ENCODE results near the gene MYO1E. TPM values are rescaled to one million over a fixed set of nuclear protein-coding genes. Genes with fewer than 3 reads are reported as not detected.

MYO1E gene
- total RNA-seq, 1 donor from 2014 or later = 33.6 TPM

DNA sequence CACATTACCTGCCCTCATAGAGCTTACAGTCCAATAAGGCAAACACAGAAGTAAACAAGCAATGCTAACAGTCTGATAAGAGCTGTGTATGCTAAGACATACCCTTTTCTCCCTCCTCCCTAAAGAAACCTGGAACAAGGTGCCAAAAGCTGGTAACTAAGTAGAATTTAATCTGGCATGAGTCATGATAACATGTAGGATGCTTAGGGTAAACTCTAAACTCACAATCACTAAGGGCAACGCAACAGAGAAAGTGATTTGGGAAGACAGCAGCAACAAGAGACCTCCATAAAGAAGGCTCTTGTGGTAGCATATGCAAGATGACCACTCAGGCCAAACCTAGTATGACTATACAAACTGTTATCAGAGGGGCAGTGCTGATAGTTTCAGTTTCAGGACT lies 55.5 kb downstream of the MYO1E start:
- peaks cover 2% of the 10 kb centered on the region for H3K4me1 Mint-ChIP-seq (ENCODE audit: low read depth)
- intact Hi-C loops (cut with micrococcal nuclease) = no loop called here
- H3K27me3 Mint-ChIP-seq (ENCODE audit: insufficient read depth) = peaks cover 2% of the 10 kb centered on the region
- H3K36me3 Mint-ChIP-seq (ENCODE audit: low read depth) = no peaks in the 10 kb centered on the region
- no peak overlapping the region for H3K27ac Mint-ChIP-seq
- no peak overlapping the region for H3K4me3 Mint-ChIP-seq
- no peak for DNase-seq (ENCODE audit: low spot score)
- H3K9me3 Mint-ChIP-seq = peaks cover 17% of the 10 kb centered on the region

DNA sequence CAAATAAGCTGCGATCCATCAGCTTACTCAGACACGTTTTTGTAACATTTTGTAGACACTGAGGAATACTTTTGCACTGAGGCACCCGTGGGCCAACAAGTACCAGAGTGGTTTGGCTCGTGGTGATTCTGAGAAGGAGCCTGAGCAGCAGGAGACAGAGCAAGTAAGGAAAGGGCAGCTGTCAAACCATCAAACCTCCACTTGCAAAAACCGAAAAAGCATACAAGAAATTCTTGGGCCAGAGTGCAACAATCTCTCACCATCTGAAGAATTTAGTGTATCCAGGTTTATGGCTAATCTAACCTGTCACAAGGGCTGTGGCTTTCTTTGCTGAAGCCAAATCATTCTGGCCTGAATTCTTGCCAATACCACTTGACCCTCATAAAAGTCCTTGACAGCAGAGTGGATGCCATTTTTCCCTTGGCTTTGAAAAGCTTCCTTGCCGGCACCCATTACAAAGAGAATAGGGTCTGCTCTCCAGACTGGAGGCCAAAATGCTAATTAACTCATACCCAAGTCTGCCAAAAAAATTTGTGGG lies 56.7 kb downstream of the MYO1E start:
- H3K27me3 Mint-ChIP-seq (ENCODE audit: insufficient read depth) = peaks cover 2% of the 10 kb centered on the region
- no peak overlapping the region for H3K27ac Mint-ChIP-seq
- H3K4me1 Mint-ChIP-seq (ENCODE audit: low read depth) = no peaks in the 10 kb centered on the region
- intact Hi-C loops (cut with micrococcal nuclease) = no loop called here
- H3K4me3 Mint-ChIP-seq = no peak overlapping the region
- no peak for DNase-seq (ENCODE audit: low spot score)
- H3K36me3 Mint-ChIP-seq (ENCODE audit: low read depth) = no peaks in the 10 kb centered on the region
- peaks cover 13% of the 10 kb centered on the region for H3K9me3 Mint-ChIP-seq

DNA sequence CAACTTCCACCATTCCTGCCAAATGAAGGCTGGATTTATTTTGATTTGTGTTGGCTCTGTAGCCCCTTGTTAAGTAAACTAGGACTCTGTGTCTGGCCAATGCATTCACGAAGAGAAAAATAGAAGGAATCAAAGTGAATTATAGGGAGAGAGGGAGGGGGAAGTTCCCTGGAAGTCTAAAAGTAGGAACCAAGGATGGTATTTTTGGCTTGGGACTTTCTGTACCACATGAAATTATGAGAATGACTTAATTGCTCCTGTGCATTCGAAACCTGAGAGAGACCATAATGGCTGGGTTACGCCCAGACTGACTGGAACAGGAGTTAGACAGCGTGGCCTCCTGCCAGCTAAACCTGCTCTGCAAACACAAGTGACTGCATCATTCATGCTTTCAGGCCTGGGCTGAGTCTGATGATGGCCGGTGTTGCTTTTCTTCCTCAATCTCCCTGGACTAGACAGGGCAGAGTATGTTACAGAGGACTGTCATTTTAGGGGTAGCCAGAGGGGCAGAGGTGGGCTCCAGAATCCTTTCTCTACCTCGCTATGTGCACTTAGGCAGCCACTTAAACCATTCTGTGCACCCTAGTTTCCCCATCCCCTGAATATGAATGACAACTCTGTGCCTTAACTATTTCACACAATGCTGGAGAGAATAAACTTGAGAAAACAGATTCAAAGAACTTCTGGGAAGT lies 58.9 kb downstream of the MYO1E start:
- intact Hi-C loops (cut with micrococcal nuclease) = no loop called here
- Mint-ChIP-seq H3K27ac (no peak overlapping the region), H3K36me3 (ENCODE audit: low read depth) (no peaks in the 10 kb centered on the region), H3K4me3 (no peak overlapping the region), H3K4me1 (ENCODE audit: low read depth) (no peaks in the 10 kb centered on the region), H3K9me3 (peaks cover 11% of the 10 kb centered on the region), H3K27me3 (ENCODE audit: insufficient read depth) (peaks cover 2% of the 10 kb centered on the region)
- DNase-seq (ENCODE audit: low spot score) = no peak

DNA sequence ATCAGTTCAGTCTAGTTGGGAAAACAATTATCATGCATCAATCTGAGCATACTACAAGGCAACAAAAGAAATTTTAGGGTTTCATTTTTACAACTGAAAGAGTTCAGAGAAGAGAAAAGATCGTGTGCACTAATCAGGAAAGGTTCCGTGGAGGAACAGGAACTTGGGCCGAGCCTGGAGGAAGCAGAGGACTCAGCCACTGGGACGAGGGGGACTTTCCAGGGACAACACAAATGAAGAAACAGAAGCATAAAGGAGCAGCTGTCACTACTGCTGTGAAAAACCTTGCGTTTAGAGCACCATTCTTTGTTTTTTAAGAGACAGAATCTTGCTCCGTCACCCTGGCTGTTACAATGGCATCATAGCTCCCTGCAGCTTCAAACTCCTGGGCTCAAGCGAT lies 60.5 kb downstream of the MYO1E start:
- Mint-ChIP-seq H3K36me3 (ENCODE audit: low read depth) (no peaks in the 10 kb centered on the region), H3K27me3 (ENCODE audit: insufficient read depth) (peaks cover 2% of the 10 kb centered on the region), H3K27ac (no peak overlapping the region), H3K9me3 (peaks cover 4% of the 10 kb centered on the region), H3K4me3 (no peak overlapping the region), H3K4me1 (ENCODE audit: low read depth) (no peaks in the 10 kb centered on the region)
- intact Hi-C loops (cut with micrococcal nuclease) = no loop called here
- DNase-seq (ENCODE audit: low spot score) = no peak

DNA sequence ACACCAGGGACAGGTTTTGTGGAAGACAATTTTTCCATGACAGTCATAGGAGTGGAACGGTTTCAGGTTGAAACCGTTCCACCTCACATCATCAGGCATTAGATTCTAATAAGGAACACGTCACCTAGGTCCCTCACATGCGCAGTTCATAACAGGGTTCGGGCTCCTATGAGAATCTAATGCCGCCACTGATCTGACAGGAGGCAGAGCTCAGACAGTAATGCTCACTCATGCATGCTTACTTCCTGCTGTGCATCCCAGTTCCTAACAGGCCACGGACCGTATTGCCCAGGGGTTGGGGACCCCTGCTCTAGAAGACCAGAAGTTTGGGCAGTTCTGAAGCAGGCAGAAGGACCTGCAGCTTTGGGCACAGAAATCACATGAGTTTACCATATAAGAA lies 61.5 kb downstream of the MYO1E start:
- DNase-seq (ENCODE audit: low spot score) = no peak
- intact Hi-C loops (cut with micrococcal nuclease) = no loop called here
- Mint-ChIP-seq H3K9me3 (no peaks in the 10 kb centered on the region), H3K27me3 (ENCODE audit: insufficient read depth) (peaks cover under 1% of the 10 kb centered on the region), H3K27ac (no peak overlapping the region), H3K4me1 (ENCODE audit: low read depth) (peaks cover 5% of the 10 kb centered on the region), H3K36me3 (ENCODE audit: low read depth) (no peaks in the 10 kb centered on the region), H3K4me3 (no peak overlapping the region)

DNA sequence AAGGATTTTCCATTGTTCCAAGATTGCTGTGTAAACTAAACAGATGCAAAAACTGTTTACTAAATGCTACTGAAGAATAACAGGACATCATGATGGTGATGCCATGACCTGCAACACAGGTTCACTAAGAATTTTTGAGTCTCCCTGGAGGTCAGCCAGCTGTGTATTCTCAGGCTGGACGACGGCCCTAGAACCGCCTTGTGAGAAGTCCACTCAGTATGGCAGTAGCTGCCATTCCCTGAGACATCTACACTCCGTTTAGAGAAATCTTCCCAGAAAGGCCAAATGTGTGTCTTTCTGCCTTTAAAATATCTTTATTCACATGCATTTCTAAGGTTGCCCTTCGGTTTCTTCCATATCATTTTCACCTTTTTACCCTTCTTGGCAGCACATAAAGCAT lies 63.3 kb downstream of the MYO1E start:
- no peak overlapping the region for H3K27ac Mint-ChIP-seq
- intact Hi-C loops (cut with micrococcal nuclease) = no loop called here
- H3K36me3 Mint-ChIP-seq (ENCODE audit: low read depth) = no peaks in the 10 kb centered on the region
- no peak overlapping the region for H3K4me3 Mint-ChIP-seq
- peaks cover 10% of the 10 kb centered on the region for H3K4me1 Mint-ChIP-seq (ENCODE audit: low read depth)
- no peak for DNase-seq (ENCODE audit: low spot score)
- no peaks in the 10 kb centered on the region for H3K27me3 Mint-ChIP-seq (ENCODE audit: insufficient read depth)
- no peaks in the 10 kb centered on the region for H3K9me3 Mint-ChIP-seq

DNA sequence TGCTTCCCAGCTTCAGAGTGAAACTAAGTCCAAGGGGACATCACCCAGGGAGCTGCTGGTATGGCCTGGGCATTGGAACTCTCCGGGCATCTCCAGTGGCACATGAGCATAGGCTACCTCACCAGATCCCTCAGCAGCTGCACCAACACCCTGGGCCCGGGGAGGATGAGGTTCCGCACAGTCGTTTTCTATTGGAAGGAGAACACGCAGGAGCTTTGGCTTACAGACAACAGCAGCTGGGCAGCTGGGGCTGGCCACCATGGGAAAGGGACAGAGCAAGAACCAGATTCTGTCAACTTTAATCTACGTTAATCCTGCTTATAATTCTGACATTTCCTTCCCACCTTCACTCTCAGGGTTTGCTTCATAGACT lies 65.5 kb downstream of the MYO1E start:
- Mint-ChIP-seq H3K36me3 (ENCODE audit: low read depth) (no peaks in the 10 kb centered on the region), H3K4me3 (no peak overlapping the region), H3K27ac (no peak overlapping the region), H3K27me3 (ENCODE audit: insufficient read depth) (no peaks in the 10 kb centered on the region), H3K4me1 (ENCODE audit: low read depth) (peaks cover 16% of the 10 kb centered on the region), H3K9me3 (no peaks in the 10 kb centered on the region)
- intact Hi-C loops (cut with micrococcal nuclease) = no loop called here
- DNase-seq (ENCODE audit: low spot score) = no peak

DNA sequence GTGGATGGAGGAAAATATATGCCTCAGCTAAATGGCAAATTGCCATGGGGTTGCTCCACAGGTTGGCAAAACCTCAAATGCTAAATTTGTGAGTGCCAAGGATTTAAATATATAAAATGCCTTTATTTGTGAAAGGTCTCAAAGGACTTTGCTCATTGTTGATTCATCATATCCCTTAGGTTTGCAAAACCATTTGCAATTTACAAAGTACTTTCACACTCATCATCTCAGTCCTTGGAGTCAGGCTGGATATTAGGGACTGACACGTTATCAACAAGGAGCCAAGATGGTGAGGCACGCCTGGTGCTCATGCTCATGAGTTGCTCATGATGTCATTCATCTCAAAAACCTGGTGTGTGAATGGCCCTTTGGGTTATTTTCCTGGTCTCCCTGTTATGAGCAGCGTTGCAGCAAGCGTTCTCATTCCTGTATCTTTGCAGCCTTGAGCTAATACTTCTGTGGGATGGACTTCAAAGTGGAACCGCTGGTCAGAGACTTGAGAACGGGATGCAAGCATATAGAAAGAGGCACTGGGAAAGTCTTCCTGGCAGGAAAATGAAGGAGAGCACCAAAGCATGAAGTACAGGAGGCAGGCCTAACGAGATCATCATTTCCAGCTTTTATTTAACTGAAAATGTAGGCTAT lies 66.0 kb downstream of the MYO1E start:
- no peak overlapping the region for H3K27ac Mint-ChIP-seq
- DNase-seq (ENCODE audit: low spot score) = no peak
- intact Hi-C loops (cut with micrococcal nuclease) = no loop called here
- H3K27me3 Mint-ChIP-seq (ENCODE audit: insufficient read depth) = no peaks in the 10 kb centered on the region
- no peak overlapping the region for H3K4me3 Mint-ChIP-seq
- no peaks in the 10 kb centered on the region for H3K36me3 Mint-ChIP-seq (ENCODE audit: low read depth)
- H3K9me3 Mint-ChIP-seq = no peaks in the 10 kb centered on the region
- peaks cover 21% of the 10 kb centered on the region for H3K4me1 Mint-ChIP-seq (ENCODE audit: low read depth)

DNA sequence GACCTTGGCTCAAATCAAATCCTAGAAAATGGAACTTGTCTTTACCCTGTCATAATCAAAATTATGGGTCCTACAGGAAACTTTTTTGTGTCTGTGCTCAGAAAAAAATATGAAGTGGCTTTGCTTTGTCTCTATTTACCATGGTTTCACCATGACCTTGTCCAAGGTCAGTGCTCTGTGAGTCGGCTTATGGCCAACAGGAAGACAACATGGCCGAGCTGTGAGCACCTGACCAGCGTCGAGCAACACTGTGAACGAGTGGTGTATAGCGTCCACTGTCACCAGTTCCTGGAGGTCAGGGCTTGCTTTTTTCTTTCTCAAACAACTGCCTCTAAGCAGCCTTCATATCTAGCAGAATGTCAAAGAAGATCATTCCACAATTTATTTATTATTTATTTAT lies 67.9 kb downstream of the MYO1E start:
- intact Hi-C loops (cut with micrococcal nuclease) = no loop called here
- Mint-ChIP-seq H3K9me3 (no peaks in the 10 kb centered on the region), H3K36me3 (ENCODE audit: low read depth) (peaks cover 4% of the 10 kb centered on the region), H3K27ac (no peak overlapping the region), H3K4me1 (ENCODE audit: low read depth) (peaks cover 39% of the 10 kb centered on the region), H3K4me3 (no peak overlapping the region), H3K27me3 (ENCODE audit: insufficient read depth) (no peaks in the 10 kb centered on the region)
- DNase-seq (ENCODE audit: low spot score) = no peak

DNA sequence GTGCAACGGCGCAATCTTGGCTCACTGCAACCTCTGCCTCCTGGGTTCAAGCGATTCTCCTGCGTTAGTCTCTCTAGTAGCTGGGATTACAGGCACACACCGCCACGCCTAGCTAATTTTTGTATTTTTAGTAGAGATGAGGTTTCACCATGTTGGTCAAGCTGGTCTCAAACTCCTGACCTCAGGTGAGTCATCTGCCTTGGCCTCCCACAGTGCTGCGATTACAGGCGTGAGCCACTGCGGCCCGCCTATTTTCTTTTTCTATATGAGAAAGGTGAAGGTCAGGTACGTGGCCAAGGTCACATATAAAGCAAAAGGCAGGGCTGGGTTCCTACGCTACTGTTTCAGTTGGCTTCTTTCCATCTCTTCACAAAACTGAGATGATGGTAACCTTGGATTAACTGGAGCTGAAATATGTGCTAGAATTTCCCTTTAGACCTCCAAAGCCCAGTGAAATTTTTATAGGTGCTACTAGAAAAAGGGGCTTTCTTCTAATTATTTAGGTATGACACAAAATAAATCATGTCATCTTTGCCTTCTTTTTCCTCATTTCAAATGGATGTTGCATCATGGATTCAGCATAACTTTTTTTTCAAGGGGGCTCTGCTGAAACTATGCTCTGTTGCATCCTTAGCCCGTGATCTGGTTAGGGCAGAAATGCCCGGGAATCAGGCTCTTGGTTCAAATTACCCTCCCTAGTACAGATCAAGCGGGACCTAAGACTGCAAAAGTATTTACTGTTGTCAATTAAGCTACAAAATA lies 68.5 kb downstream of the MYO1E start:
- intact Hi-C loops (cut with micrococcal nuclease) = no loop called here
- H3K27me3 Mint-ChIP-seq (ENCODE audit: insufficient read depth) = no peaks in the 10 kb centered on the region
- H3K4me3 Mint-ChIP-seq = no peak overlapping the region
- no peak for DNase-seq (ENCODE audit: low spot score)
- peaks cover 45% of the 10 kb centered on the region for H3K4me1 Mint-ChIP-seq (ENCODE audit: low read depth)
- no peak overlapping the region for H3K27ac Mint-ChIP-seq
- H3K36me3 Mint-ChIP-seq (ENCODE audit: low read depth) = peaks cover 4% of the 10 kb centered on the region
- no peaks in the 10 kb centered on the region for H3K9me3 Mint-ChIP-seq

DNA sequence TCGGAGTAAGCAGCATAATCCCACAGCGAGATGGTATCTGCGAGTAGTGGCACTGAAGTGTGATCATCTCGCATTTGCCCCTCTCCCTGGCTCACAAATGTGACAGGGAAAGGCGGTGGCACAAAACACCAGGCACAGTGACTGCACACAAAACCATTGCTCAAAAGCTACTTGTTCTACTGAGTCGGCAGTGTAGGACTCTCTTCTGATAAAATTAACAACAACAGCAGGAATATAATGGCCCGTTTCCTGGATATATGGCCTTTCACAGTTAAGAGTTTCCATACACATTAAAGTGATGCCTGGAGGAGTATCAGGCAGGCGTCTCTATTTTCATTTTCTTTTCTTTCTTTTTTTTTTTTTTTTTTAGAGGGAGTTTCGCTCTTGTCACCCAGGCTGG lies 69.0 kb downstream of the MYO1E start:
- Mint-ChIP-seq H3K27me3 (ENCODE audit: insufficient read depth) (no peaks in the 10 kb centered on the region), H3K36me3 (ENCODE audit: low read depth) (peaks cover 4% of the 10 kb centered on the region), H3K4me3 (no peak overlapping the region), H3K27ac (no peak overlapping the region), H3K4me1 (ENCODE audit: low read depth) (peaks cover 51% of the 10 kb centered on the region), H3K9me3 (no peaks in the 10 kb centered on the region)
- intact Hi-C loops (cut with micrococcal nuclease) = no loop called here
- DNase-seq (ENCODE audit: low spot score) = no peak

DNA sequence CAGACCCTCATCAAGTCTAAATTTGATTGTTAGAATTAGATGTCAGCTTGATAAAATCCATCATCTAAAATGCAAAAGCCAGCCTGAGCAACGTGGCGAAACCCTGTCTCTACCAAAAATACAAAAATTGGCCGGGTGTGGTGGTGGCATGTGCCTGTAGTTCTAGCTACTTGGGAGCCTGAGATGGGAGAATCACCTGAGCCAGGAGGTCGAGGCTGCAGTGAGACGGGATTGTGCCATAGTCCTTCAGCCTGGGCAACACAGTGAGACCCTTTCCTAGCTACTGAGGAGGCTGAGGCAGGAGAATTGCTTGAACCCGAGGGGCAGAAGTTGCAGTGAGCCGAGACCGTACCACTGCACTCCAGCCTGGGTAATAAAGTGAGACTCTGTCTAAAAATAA lies 69.5 kb downstream of the MYO1E start:
- Mint-ChIP-seq H3K27me3 (ENCODE audit: insufficient read depth) (no peaks in the 10 kb centered on the region), H3K4me3 (no peak overlapping the region), H3K36me3 (ENCODE audit: low read depth) (peaks cover 7% of the 10 kb centered on the region), H3K4me1 (ENCODE audit: low read depth) (peaks cover 56% of the 10 kb centered on the region), H3K27ac (no peak overlapping the region), H3K9me3 (peaks cover 3% of the 10 kb centered on the region)
- intact Hi-C loops (cut with micrococcal nuclease) = no loop called here
- no peak for DNase-seq (ENCODE audit: low spot score)

DNA sequence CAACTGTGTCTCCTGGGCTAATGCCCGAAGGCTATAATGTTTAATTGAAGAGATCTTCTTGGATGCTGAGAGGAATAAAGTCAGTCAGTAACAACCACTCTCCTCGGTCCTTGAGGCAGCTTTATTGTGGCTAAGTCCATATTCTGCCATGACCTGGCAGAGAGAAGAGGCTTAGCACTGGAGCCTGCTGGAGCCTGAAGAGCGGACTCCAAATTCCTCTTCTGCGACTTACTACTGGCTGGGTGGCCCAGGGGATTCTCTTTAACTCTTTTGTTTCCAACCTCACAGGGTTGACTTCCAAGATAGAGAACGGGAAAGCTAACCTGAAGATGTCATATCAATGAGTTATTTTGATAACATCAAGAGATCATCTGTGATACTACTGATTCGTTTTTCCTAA lies 71.1 kb downstream of the MYO1E start:
- H3K27me3 Mint-ChIP-seq (ENCODE audit: insufficient read depth) = peaks cover 2% of the 10 kb centered on the region
- no peak for DNase-seq (ENCODE audit: low spot score)
- peaks cover 3% of the 10 kb centered on the region for H3K9me3 Mint-ChIP-seq
- H3K4me3 Mint-ChIP-seq = no peak overlapping the region
- peak overlapping the region; percentile 2 for H3K27ac Mint-ChIP-seq
- peaks cover 57% of the 10 kb centered on the region for H3K4me1 Mint-ChIP-seq (ENCODE audit: low read depth)
- peaks cover 8% of the 10 kb centered on the region for H3K36me3 Mint-ChIP-seq (ENCODE audit: low read depth)
- intact Hi-C loops (cut with micrococcal nuclease) = loop anchor here (2.0 kb wide), 1 partner anchor 49 kb away; no protein-coding TSS in a partner anchor

Measured in activated T-helper 1 cell treated with anti-CD3 and anti-CD28 coated beads, Interleukin-12 subunit alpha, Interleukin-12 subunit beta, Interleukin-2, Interleukin-4 antibody, amounts not matched to agents 30 ng/mL and 10 ng/mL and 1 ng/mL, durations not matched to agents 14 hours and 24 hours and 36 hours (primary cell).